IPS-NIHi7 (cell line): ENCODE data around the gene GATC.

ENCODE experiments used
- DNase-seq: peaks from one replicate; pipeline ENCODE4 v3.0.0; 2012; ENCODE audit warnings: mixed read lengths; ENCODE audit errors: extremely low spot score

Gene GATC

DNA sequence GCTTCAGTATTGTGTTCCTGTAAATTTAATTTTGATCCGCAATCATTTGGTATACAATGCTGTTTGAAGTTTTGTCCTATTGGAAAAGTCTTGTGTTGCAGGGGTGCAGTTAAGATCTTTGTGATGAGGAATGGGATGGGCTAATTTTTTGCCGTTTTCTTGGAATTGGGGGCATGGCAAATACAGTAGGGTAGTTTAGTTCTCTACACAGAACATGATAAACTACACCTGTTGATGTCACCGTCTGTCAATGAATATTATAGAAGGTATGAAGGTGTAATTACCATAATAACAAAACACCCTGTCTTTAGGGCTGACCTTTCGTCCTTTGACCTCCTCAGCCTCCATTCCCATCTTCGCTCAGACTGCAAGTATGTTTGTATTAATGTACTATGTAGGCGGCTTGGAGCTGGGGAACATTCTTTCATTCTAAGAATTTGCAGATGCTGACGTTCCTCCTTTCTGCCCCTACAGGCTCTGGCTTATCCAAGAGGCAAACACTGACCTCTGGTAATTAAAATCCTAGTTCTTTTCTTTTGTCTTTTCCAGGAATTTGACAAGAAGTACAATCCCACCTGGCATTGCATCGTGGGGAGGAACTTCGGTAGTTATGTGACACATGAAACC lies 51.4 kb downstream of the GATC start:
- no peak for DNase-seq

GRCh38 chr12:120498870-120499515 lies 52.7 kb downstream of the GATC start:
- DNase-seq, result no peak

DNA sequence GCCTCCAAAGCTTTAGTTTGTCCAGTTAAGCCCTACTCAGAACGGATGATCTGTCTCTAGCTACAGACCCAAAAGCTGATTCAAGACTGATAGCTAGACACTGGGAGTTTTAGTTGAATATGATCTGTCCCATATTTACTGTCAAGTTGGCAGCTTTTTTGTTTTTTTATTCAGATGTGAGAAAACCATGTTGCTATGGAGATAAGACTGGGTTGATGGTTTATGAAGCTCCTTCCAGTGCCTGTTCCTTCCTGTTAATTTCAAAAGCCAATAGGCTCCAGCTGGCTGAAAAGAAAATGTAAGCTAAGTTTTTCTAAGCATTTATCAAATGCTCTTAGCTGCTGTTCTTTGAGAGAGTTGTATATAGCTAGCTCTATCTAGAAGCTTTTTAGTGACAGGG lies 54.3 kb downstream of the GATC start:
- no peak for DNase-seq

DNA sequence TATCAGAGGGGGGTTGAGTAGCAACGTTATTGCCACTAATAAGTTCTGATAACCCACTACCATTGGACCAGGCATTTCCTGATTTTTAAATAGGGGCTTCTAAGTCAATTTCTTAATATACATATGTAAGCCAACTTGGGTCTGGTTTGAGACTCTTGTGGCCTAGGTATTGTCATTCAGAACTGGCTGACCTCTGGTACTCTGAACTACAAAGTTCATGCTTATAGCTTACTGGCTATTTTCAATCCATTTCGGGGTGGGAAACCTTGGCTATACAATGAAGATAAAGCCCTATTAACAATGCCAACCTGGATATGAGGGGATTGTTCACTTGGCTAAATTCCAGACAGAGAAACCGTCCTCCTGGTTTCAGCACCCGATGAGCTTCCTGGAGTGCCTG lies 58.3 kb downstream of the GATC start:
- DNase-seq, result no peak

- no peak for DNase-seq
Observed at GRCh38 chr12:120508537-120508936, 62.3 kb downstream of the GATC start.
